Measurements from ENCODE around the gene NUP210.

NUP210 gene

GRCh38 chr3:13318626-13319470, 101.3 kb downstream of the NUP210 start:
- DNase-seq, result no peak

DNA sequence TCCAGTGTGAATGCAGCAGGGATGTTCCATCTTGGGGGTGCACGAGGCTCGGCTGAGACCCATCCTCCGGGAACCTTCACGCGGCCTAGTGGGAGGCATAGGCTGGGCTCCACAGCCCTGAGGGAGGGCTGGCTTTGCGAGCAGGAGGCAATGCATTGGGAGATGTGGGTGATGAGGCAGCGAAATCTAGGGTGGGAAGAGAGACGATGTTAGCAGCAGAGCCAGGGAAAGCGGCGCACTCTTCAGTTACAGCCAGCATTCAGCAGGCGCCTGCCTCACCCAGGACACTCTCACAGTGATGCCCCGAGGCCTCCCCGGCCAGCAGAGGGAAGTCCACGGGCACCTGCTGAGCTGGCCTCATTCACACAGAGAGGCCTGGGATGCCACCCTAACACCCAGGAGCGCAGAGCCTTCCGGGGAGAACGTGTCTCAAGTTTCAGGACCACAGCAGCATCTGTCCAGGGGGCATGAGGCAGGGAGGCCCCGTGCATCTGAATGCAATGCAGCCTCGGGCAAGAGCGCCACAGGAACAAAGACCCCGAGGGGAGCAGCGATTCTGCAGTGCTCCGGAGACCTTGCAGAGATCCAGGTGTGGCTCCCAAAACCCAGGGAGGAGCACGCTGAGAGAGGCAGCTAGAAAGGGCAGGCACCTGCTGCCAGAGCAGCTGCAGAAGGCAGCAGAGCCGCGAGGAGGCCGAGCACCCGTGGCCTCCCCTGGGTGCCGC, 102.4 kb downstream of the NUP210 start:
- no peak for DNase-seq

DNA sequence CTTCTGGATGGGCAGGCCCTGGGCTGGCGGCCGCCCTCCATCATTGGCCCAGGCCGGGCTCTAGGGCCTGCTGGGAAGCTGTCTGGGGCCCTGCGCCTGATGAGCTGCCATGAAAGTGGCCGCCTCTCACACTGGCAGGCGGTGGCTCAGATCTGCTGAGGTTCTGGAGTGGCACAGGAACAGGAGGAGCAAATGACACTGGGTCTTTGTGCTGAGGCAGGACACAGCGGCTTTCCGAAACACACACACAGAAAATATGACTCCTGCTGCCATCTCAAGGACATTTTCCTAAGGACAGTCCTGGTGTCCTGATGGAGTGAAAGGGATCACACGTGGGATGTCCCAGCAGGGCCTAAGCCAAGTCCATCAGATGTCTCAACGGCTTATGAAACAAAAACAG, 103.5 kb downstream of the NUP210 start:
- DNase-seq, result no peak

GRCh38 chr3:13314877-13315276, 105.2 kb downstream of the NUP210 start:
- DNase-seq, result no peak

DNA sequence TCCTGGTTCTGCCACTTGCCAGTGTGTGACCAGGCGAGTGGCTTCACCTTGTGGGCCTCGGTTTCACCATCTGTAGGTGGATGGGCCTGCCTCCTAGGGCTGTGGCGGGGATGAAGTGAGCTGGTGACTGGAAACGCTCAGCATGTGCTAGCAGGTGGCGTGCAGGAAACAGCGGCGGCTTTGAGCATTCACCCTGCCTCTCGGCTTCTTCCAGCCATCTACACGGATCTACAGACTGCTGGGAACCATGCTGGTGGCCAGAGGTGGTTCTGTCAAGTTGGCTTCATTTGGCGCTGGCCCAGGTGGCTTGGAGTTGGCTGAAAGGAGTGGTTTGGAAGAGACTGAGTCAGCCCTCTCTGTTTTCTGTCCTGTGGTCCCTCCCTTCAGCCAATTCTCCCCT, 106.3 kb downstream of the NUP210 start:
- DNase-seq, result no peak

GRCh38 chr3:13309004-13309403, 111.1 kb downstream of the NUP210 start:
- DNase-seq, result no peak

GRCh38 chr3:13308380-13308801, 111.7 kb downstream of the NUP210 start:
- DNase-seq, result no peak

- no peak for DNase-seq
These were observed 113.1 kb downstream of the NUP210 start for GRCh38 chr3:13307041-13307440.

- no peak for DNase-seq
These were observed 114.5 kb downstream of the NUP210 start for GRCh38 chr3:13305623-13306022.

DNA sequence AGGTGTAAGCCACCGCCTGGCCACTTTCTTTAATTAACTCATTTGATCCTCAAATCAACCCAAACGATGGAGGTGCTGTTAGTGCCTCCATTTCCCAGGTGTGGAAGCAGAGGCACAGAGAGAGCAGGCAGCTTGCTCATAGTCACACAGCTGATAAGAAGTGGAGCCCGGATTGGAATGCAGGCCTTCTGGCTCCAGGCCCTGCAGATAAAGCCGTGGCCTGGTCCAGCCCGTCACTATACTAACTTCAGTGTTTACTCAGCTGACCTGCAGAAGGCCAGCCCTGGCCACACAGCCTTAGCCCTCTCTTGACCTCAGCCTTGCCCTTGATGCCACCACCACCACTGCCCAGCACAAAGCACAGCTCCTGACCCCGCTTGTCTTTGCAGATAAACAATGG, 116.7 kb downstream of the NUP210 start:
- no peak for DNase-seq

- DNase-seq, result peak; percentile 12
These were observed 118.7 kb downstream of the NUP210 start for GRCh38 chr3:13301286-13301987.

DNA sequence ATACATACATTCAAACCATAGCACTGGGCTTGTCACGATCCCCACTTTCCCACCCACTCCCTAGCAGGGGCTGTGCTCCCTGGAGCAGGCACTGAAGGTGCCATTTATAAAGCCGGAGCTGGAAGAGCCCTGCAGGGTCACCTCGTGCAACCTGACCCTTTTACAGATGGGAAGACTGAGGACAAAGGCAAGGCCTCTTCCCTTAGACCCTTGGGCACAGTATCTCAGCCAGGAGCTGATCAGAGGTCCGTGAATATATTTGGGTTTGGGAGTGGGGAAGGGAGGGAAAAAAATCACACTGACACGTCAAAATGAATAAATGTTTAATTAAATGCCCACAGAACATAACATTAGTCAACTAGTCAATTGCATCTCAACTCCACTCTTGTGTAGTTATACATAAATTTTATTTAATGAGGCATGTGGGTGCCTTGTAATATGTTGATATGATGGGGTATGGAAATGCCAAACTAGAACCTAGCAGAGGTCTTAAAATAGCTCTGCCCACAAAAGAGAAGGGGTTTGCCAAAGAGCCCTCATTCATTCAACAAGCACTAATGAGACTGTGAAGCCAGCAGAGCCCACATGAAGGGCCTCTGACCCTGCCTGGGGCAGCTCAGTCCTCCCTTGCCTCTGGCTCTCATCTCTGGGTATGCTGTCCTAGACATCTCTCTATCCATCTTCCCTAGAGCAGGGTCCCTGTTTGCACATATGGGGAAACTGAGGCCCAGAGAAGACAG, 119.4 kb downstream of the NUP210 start:
- no peak for DNase-seq

- DNase-seq, result no peak
These were observed 120.5 kb downstream of the NUP210 start for GRCh38 chr3:13299531-13300155.

DNA sequence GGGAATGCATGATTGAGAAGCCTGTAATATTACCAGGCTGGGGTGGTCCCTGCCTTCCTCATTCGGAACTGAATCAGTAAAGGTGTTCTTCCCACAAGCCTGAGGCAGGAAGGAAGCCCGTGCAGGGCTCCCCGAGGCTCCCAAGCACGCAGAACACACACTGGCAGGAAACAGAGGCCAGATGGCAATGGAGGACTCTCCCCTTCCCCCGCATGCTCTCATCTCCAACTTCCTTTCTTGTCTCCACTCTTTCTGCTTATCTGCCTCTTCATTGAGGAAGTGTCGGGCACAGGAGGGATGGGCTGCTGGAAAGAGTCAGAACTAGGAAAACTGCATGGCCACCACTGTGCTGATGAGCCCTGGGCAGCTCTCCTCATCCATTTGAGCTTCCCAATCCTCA, 123.5 kb downstream of the NUP210 start:
- DNase-seq, result no peak

GRCh38 chr3:13294442-13295351, 125.4 kb downstream of the NUP210 start:
- DNase-seq, result no peak

DNA sequence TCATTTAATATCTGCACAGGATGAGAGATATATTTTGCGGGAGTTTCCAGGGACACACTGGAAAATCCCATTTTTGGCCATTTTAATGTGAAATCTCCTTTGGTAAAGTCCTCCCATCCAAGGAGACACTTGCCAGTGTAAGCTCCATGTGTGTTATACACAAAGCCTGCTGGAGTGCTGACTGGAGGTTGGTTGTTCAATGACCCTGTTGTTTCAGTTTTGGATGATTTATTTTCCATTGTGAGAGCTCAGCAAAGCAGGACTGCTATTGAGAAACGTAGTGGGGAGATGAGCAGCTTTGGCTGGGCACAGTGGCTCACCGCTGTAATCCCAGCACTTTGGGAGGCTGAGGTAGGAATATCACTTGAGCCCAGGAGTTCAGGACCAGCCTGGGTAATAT, 127.7 kb downstream of the NUP210 start:
- no peak for DNase-seq

GRCh38 chr3:13290941-13291340, 129.2 kb downstream of the NUP210 start:
- no peak for DNase-seq

DNA sequence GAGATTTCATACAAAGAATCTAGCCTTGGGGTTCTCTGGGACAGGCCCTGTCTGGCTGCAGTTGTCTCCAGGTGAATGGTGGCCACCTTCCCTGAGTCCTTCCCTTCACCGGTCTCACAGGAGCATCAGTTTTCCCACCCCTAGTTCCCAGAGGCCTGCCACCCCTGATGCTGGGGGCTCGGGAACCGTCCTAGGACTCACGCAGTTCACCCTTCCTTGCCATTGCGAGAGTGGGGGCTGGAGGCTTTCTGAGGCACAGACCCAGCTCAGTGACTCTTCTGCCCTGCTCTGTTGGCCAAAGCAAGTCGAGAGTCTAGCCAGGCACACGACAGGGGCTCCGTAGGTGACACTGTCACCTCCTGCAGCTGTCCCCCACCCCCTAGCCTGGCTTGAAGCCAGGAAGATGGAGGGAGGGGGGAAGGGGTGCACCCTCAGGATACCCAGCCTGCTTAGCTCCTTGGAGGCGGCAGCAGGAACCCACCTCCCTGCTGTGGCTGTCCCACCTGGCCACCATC, 130.3 kb downstream of the NUP210 start:
- DNase-seq, result no peak

DNA sequence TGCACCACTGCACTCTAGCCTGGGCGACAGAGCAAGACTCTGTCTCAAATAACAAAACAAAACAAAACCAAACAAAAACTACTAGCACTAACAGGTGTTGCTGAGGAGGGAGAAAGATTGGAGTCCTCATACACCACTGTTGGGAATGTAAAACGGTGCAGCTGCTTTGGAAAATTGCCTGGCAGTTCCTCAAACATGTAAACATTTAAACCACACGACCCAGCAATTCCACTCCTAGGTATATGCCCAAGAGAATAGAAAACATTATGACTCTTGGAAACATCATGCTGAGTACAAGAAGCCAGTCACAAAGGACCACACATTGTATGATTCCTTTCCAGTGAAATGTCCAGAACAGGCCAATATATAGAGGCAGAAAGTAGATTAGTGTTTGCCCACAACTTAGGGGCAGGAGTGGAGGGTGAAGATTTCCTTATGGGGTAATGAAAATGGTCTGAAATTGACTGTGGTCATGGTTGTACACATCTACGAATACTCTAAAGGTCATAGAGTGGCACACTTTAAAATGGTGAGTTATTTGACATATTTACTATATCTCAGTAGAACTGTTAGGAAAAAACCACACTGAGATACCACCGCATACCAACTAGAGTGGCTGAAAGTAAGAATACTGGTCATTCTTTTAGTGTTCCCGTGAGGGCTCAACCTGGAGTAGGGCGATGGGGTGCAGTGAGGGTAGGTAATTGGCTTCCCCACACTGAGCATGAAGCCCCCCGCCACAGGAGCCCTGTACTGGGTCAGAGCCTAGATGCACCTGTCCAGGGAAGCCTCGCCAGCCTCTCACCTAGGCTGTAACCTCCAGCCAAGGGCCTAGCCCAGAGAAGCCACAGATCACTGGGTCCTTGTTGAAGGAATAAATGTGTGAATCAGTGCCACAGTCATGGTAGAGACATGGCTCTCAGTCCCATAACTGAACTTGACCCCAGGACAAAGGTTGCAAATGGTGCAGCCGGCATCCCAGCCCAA, 131.1 kb downstream of the NUP210 start:
- DNase-seq, result no peak

- DNase-seq, result no peak
These were observed 132.3 kb downstream of the NUP210 start for GRCh38 chr3:13287833-13288232.
